WTC11 (cell line): ENCODE measurements around the gene FILIP1L. TPM values are rescaled to one million over a fixed set of nuclear protein-coding genes. Genes with fewer than 3 reads are reported as not detected.
A peak's percentile ranks its signal among the peaks of the same experiment; 100 is the strongest.

Experiments used
- ATAC-seq: fragments of 200-7000 bp; cut with Tn5 transposase; 2 replicates; pipeline ENCODE4 v1.10.0; 2021; ENCODE audit warnings: mild to moderate bottlenecking, moderate library complexity
- CTCF ChIA-PET: fragments of 300-600 bp; sonication (Branson Sonifier 250); formaldehyde crosslinking; loops from one replicate; lab custom pipeline; 2021; ENCODE audit warnings: antibody characterized with exemption; lab: Charles Lee
- POLR2A ChIA-PET: fragments of 350-600 bp; sonication (Branson Sonifier 250); formaldehyde crosslinking; loops from one replicate; lab custom pipeline; 2021; ENCODE audit warnings: antibody characterized with exemption; lab: Charles Lee
- DNase-seq: peaks from one replicate; pipeline ENCODE4 v3.0.0; 2021; ENCODE audit warnings: low spot score
- H3K27ac Mint-ChIP-seq: 2 replicates; pipeline ENCODE4 v1.8.0; 2021; ENCODE audit warnings: mixed read lengths
- H3K27me3 Mint-ChIP-seq: 2 replicates; pipeline ENCODE4 v1.8.0; 2021; ENCODE audit warnings: low read depth, mild to moderate bottlenecking, moderate library complexity, mixed read lengths
- H3K36me3 Mint-ChIP-seq: 2 replicates; pipeline ENCODE4 v1.8.0; 2021; ENCODE audit warnings: mixed read lengths
- H3K4me1 Mint-ChIP-seq: 2 replicates; pipeline ENCODE4 v1.8.0; 2022; ENCODE audit warnings: mixed read lengths
- H3K4me3 Mint-ChIP-seq: 2 replicates; pipeline ENCODE4 v1.8.0; 2021; ENCODE audit warnings: mild to moderate bottlenecking, moderate library complexity, mixed read lengths
- H3K9me3 Mint-ChIP-seq: 2 replicates; pipeline ENCODE4 v1.8.0; 2021; ENCODE audit warnings: mixed read lengths
- ATF1 ChIP-seq: sonication (generic); formaldehyde crosslinking; IDR thresholded peaks from 2 replicates; pipeline ENCODE4 v1.8.1; 2023; ENCODE audit warnings: mild to moderate bottlenecking, moderate library complexity, missing genetic modification reagents
- GTF2I ChIP-seq: fragments of 250-450 bp; sonication (Bioruptor Pico); conservative IDR thresholded peaks from 2 replicates; pipeline ENCODE4 v1.4.0; 2021; ENCODE audit warnings: mild to moderate bottlenecking
- IRF2 ChIP-seq: sonication (generic); formaldehyde crosslinking; IDR thresholded peaks from 2 replicates; pipeline ENCODE4 v1.8.0; 2022; ENCODE audit warnings: low read depth, missing genetic modification reagents, borderline replicate concordance
- KAT7 ChIP-seq: sonication (generic); formaldehyde crosslinking; IDR thresholded peaks from 2 replicates; pipeline ENCODE4 v1.8.1; 2023; ENCODE audit warnings: missing genetic modification reagents, mild to moderate bottlenecking, borderline replicate concordance
- NFATC4 ChIP-seq: fragments of 250-450 bp; sonication (Bioruptor Pico); IDR thresholded peaks from 2 replicates; pipeline ENCODE4 v1.9.0; 2021; ENCODE audit warnings: mild to moderate bottlenecking
- RORB ChIP-seq: fragments of 250-450 bp; sonication (Bioruptor Pico); IDR thresholded peaks from 2 replicates; pipeline ENCODE4 v1.9.0; 2021; ENCODE audit warnings: mild to moderate bottlenecking
- ZBTB21 ChIP-seq: sonication (generic); formaldehyde crosslinking; IDR thresholded peaks from 2 replicates; pipeline ENCODE4 v1.8.1; 2023; ENCODE audit warnings: mild to moderate bottlenecking, missing genetic modification reagents, borderline replicate concordance
- ZNF219 ChIP-seq: sonication (generic); formaldehyde crosslinking; IDR thresholded peaks from 2 replicates; pipeline ENCODE4 v1.8.0; 2023; ENCODE audit warnings: missing genetic modification reagents, mild to moderate bottlenecking, borderline replicate concordance
- ZNF263 ChIP-seq: sonication (generic); formaldehyde crosslinking; IDR thresholded peaks from 2 replicates; pipeline ENCODE4 v1.8.1; 2022; ENCODE audit warnings: low read depth, mild to moderate bottlenecking, moderate library complexity, missing genetic modification reagents
- ZNF416 ChIP-seq: fragments of 250-450 bp; sonication (Bioruptor Pico); IDR thresholded peaks from 2 replicates; pipeline ENCODE4 v1.9.0; 2021; ENCODE audit warnings: mild to moderate bottlenecking, inconsistent platforms
- total RNA-seq: library from RNA; stranded (reverse); gene quantifications from 3 replicates; pipeline ENCODE4 v1.2.3, GENCODE V29; 2021
- TF ChIP-seq, protein P1 (sequence below): sonication (generic); formaldehyde crosslinking; IDR thresholded peaks from 2 replicates; pipeline ENCODE4 v1.8.1; 2023; ENCODE audit warnings: mild to moderate bottlenecking, missing genetic modification reagents
- TF ChIP-seq, protein P2 (sequence below): sonication (generic); formaldehyde crosslinking; IDR thresholded peaks from 2 replicates; pipeline ENCODE4 v1.8.0; 2023; ENCODE audit warnings: mild to moderate bottlenecking, missing genetic modification reagents
- TF ChIP-seq, protein P3 (sequence below): sonication (generic); formaldehyde crosslinking; IDR thresholded peaks from 2 replicates; pipeline ENCODE4 v1.8.0; 2022; ENCODE audit warnings: missing genetic modification reagents
- TF ChIP-seq, protein P4 (sequence below): sonication (generic); formaldehyde crosslinking; IDR thresholded peaks from 2 replicates; pipeline ENCODE4 v1.8.1; 2022; ENCODE audit warnings: mild to moderate bottlenecking, missing genetic modification reagents, moderate library complexity, borderline replicate concordance
- TF ChIP-seq, protein P5 (sequence below): sonication (generic); formaldehyde crosslinking; IDR thresholded peaks from 2 replicates; pipeline ENCODE4 v1.8.0; 2022; ENCODE audit warnings: mild to moderate bottlenecking, missing genetic modification reagents
- TF ChIP-seq, protein P6 (sequence below): sonication (generic); formaldehyde crosslinking; conservative IDR thresholded peaks from 2 replicates; pipeline ENCODE4 v1.8.1; 2023; ENCODE audit warnings: mild to moderate bottlenecking, low read depth, missing genetic modification reagents, moderate library complexity

Gene FILIP1L
- total RNA-seq, 1 experiment from 2014 or later, result 0.17 TPM

DNA sequence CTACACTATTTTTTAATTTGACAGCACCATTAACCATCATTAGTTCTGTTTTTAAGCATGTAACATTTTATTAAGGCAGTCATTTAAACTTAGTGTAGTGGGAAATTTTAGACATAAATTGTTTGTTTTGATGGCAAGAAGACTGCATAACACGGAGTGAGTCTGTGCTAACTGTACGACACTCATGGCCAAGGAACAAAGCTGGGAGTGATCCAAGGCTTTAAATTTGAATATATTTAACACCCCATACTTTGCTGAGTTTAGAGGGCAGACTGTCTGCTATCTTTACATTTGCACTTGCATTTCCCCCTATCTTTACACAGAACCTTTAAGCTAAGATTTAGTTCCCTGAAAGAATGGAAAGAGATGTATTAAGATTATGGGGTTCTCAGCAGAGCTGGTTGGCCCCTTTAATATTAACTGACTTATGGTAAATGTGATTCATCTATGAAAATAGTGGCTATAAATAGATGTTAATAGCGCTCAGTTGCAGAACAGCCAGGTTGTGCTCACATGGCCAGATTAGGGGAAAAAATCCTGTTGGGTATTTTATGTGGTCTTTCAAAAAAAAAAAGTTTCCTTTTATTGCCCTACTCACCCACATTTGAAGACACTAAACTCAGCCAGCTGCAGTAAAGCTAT lies 175.9 kb downstream of the FILIP1L start (continued):
- TF ChIP-seq, protein P1, sequence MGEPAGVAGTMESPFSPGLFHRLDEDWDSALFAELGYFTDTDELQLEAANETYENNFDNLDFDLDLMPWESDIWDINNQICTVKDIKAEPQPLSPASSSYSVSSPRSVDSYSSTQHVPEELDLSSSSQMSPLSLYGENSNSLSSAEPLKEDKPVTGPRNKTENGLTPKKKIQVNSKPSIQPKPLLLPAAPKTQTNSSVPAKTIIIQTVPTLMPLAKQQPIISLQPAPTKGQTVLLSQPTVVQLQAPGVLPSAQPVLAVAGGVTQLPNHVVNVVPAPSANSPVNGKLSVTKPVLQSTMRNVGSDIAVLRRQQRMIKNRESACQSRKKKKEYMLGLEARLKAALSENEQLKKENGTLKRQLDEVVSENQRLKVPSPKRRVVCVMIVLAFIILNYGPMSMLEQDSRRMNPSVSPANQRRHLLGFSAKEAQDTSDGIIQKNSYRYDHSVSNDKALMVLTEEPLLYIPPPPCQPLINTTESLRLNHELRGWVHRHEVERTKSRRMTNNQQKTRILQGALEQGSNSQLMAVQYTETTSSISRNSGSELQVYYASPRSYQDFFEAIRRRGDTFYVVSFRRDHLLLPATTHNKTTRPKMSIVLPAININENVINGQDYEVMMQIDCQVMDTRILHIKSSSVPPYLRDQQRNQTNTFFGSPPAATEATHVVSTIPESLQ (CRISPR knock-in tag), result no peak
- TF ChIP-seq, all 79 proteins: peak for 0

DNA sequence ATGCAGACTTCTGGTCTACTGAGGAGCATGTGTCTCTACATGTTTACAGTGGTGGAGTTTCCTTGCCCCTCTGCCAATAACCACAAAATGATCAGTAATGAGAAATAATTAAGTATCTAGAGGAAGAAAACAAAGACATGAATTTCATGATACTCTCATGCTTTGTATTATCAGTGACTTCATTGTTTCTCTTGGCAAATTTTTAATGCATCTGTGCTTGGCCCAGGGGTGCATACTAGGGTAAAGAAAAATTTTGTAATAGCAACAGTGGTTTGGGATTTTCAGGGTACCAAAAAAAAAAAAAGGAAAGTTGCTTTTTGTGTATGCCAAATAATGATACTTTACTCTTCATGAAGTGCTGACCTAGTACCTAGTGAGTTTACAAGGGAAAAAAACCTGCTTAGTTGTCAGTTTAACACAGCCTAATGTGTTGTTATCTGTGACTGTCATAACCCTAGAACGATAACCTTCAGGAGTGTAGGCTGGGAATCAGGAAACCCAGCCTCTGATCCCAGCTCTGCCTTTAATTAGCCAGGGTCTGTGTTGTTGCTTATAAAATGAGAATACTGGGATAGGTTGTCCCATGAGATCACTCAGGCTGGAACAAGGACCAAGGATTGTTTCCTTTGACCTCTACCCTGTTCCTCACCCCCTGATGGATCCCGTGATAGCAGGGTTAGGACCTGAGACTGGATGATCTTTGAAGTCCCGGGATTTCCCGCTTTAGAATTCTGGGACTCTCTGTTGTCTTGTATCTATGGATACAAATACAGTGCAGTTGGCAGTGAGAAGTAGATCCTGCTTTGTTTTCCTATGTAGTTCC lies 179.1 kb downstream of the FILIP1L start:
- Mint-ChIP-seq H3K9me3 (no peaks in the 10 kb centered on the region), H3K27ac (peak overlapping the region; percentile 67; the same call in 1 of the 2 replicates), H3K36me3 (no peaks in the 10 kb centered on the region), H3K27me3 (no peaks in the 10 kb centered on the region), H3K4me3 (no peak overlapping the region), H3K4me1 (peaks cover 18% of the 10 kb centered on the region)
- DNase-seq, result no peak
- ATAC-seq, result no peak; the same call in 1 of the 2 replicates
- CTCF ChIA-PET, result no interaction called here
- TF ChIP-seq KAT7 (CRISPR knock-in tag) (no peak), IRF2 (no peak), RORB (no peak), NFATC4 (CRISPR knock-in tag) (no peak), ZNF263 (CRISPR knock-in tag) (no peak)
- TF ChIP-seq, protein P2, sequence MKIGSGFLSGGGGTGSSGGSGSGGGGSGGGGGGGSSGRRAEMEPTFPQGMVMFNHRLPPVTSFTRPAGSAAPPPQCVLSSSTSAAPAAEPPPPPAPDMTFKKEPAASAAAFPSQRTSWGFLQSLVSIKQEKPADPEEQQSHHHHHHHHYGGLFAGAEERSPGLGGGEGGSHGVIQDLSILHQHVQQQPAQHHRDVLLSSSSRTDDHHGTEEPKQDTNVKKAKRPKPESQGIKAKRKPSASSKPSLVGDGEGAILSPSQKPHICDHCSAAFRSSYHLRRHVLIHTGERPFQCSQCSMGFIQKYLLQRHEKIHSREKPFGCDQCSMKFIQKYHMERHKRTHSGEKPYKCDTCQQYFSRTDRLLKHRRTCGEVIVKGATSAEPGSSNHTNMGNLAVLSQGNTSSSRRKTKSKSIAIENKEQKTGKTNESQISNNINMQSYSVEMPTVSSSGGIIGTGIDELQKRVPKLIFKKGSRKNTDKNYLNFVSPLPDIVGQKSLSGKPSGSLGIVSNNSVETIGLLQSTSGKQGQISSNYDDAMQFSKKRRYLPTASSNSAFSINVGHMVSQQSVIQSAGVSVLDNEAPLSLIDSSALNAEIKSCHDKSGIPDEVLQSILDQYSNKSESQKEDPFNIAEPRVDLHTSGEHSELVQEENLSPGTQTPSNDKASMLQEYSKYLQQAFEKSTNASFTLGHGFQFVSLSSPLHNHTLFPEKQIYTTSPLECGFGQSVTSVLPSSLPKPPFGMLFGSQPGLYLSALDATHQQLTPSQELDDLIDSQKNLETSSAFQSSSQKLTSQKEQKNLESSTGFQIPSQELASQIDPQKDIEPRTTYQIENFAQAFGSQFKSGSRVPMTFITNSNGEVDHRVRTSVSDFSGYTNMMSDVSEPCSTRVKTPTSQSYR (CRISPR knock-in tag), result no peak
- TF ChIP-seq, protein P3, sequence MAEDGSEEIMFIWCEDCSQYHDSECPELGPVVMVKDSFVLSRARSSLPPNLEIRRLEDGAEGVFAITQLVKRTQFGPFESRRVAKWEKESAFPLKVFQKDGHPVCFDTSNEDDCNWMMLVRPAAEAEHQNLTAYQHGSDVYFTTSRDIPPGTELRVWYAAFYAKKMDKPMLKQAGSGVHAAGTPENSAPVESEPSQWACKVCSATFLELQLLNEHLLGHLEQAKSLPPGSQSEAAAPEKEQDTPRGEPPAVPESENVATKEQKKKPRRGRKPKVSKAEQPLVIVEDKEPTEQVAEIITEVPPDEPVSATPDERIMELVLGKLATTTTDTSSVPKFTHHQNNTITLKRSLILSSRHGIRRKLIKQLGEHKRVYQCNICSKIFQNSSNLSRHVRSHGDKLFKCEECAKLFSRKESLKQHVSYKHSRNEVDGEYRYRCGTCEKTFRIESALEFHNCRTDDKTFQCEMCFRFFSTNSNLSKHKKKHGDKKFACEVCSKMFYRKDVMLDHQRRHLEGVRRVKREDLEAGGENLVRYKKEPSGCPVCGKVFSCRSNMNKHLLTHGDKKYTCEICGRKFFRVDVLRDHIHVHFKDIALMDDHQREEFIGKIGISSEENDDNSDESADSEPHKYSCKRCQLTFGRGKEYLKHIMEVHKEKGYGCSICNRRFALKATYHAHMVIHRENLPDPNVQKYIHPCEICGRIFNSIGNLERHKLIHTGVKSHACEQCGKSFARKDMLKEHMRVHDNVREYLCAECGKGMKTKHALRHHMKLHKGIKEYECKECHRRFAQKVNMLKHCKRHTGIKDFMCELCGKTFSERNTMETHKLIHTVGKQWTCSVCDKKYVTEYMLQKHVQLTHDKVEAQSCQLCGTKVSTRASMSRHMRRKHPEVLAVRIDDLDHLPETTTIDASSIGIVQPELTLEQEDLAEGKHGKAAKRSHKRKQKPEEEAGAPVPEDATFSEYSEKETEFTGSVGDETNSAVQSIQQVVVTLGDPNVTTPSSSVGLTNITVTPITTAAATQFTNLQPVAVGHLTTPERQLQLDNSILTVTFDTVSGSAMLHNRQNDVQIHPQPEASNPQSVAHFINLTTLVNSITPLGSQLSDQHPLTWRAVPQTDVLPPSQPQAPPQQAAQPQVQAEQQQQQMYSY (CRISPR knock-in tag), result no peak
- TF ChIP-seq, protein P4, sequence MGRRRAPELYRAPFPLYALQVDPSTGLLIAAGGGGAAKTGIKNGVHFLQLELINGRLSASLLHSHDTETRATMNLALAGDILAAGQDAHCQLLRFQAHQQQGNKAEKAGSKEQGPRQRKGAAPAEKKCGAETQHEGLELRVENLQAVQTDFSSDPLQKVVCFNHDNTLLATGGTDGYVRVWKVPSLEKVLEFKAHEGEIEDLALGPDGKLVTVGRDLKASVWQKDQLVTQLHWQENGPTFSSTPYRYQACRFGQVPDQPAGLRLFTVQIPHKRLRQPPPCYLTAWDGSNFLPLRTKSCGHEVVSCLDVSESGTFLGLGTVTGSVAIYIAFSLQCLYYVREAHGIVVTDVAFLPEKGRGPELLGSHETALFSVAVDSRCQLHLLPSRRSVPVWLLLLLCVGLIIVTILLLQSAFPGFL (CRISPR knock-in tag), result no peak
- POLR2A ChIA-PET, result interaction anchor here (0.6 kb wide), 1 partner anchor 1127 kb away, joined by 7 read pairs; no protein-coding TSS in a partner anchor

DNA sequence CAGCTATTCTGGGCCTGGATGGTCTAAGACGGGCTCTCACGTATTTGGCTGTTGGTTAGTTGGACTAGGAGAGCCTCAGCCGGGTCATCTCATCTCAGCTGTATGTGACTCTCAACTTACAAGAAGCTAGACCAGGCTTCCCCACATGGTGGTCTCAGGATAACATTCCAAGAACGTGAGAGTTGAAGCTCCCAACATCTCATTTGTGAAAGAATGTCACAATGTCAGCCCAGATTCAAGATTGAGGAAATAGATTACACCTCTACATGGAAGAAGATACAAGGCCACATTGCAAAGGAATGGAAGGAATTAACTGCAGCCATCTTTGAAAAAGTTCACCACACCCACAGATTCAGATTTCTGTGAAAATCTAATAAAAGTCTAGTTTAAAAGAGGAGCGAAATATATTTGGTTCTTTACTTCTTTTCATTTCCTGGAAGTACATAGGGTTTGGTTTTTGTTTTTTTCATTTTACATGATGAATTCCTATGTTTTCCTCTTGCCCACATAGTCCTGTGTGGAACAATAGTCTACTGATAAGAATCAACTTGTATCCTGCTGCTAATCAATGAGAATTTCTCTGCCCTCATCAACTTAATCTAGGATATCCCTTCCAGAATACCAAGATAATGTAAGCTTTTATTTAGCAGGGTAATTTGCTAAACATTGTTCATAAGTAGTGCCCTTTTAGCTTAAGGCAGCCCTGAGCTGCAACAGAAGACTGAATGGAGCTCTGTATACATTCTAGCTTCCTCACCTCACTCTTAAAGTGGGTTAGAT lies 180.1 kb downstream of the FILIP1L start:
- H3K4me3 Mint-ChIP-seq, result no peak overlapping the region
- CTCF ChIA-PET, result no interaction called here
- H3K9me3 Mint-ChIP-seq, result no peaks in the 10 kb centered on the region
- DNase-seq (no peak), ATAC-seq (no peak)
- H3K27me3 Mint-ChIP-seq, result no peaks in the 10 kb centered on the region
- H3K36me3 Mint-ChIP-seq, result no peaks in the 10 kb centered on the region
- POLR2A ChIA-PET, result interaction anchor here (0.6 kb wide), 1 partner anchor 1128 kb away, joined by 7 read pairs; no protein-coding TSS in a partner anchor
- peaks cover 28% of the 10 kb centered on the region for H3K4me1 Mint-ChIP-seq
- H3K27ac Mint-ChIP-seq, result no peak overlapping the region
- TF ChIP-seq, protein P5, sequence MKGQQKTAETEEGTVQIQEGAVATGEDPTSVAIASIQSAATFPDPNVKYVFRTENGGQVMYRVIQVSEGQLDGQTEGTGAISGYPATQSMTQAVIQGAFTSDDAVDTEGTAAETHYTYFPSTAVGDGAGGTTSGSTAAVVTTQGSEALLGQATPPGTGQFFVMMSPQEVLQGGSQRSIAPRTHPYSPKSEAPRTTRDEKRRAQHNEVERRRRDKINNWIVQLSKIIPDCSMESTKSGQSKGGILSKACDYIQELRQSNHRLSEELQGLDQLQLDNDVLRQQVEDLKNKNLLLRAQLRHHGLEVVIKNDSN (CRISPR knock-in tag), result no peak
- TF ChIP-seq ATF1 (CRISPR knock-in tag) (no peak), ZNF416 (CRISPR knock-in tag) (no peak), GTF2I (CRISPR knock-in tag) (no peak), ZBTB21 (CRISPR knock-in tag) (no peak), ZNF219 (CRISPR knock-in tag) (no peak)
- TF ChIP-seq, protein P6, sequence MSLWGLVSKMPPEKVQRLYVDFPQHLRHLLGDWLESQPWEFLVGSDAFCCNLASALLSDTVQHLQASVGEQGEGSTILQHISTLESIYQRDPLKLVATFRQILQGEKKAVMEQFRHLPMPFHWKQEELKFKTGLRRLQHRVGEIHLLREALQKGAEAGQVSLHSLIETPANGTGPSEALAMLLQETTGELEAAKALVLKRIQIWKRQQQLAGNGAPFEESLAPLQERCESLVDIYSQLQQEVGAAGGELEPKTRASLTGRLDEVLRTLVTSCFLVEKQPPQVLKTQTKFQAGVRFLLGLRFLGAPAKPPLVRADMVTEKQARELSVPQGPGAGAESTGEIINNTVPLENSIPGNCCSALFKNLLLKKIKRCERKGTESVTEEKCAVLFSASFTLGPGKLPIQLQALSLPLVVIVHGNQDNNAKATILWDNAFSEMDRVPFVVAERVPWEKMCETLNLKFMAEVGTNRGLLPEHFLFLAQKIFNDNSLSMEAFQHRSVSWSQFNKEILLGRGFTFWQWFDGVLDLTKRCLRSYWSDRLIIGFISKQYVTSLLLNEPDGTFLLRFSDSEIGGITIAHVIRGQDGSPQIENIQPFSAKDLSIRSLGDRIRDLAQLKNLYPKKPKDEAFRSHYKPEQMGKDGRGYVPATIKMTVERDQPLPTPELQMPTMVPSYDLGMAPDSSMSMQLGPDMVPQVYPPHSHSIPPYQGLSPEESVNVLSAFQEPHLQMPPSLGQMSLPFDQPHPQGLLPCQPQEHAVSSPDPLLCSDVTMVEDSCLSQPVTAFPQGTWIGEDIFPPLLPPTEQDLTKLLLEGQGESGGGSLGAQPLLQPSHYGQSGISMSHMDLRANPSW (CRISPR knock-in tag), result no peak
